Right lobe of liver (tissue), 6 donors: ENCODE results near the gene FER. TPM values are rescaled to one million over a fixed set of nuclear protein-coding genes. Genes with fewer than 3 reads are reported as not detected.

Source experiments
- ATAC-seq, 4 donors: fragments of 200-7000 bp; cut with Tn5 transposase; one replicate each; pipeline ENCODE4 v1.9.1; 2020; ENCODE audit warnings: mild to moderate bottlenecking in 4 of 4, moderate library complexity in 4 of 4
- DNase-seq, 3 donors: peaks; one replicate each; pipeline ENCODE4 v3.0.0-alpha.2; 2020
- H3K27ac ChIP-seq, 3 donors: fragments of 200-600 bp; one replicate each; pipeline ENCODE4 v1.8.0; 2022
- H3K27me3 ChIP-seq, 2 donors: fragments of 200-600 bp; one replicate each; pipeline ENCODE4 v1.8.0; 2022
- H3K36me3 ChIP-seq, 4 donors: fragments of 200-600 bp; sonication (generic) in 1 of 4; one replicate each; pipeline versions ENCODE4 v1.5.1 to v1.8.0; 2017 to 2022; ENCODE audit warnings: control low read depth in 1 of 4
- H3K4me1 ChIP-seq, 4 donors: fragments of 200-600 bp; sonication (generic) in 1 of 4; one replicate each; pipeline versions ENCODE4 v1.5.1 to v1.8.0; 2017 to 2022; ENCODE audit warnings: control low read depth in 1 of 4
- H3K4me3 ChIP-seq, 3 donors: fragments of 200-600 bp; one replicate each; pipeline ENCODE4 v1.8.0; 2022
- H3K9me3 ChIP-seq, 4 donors: fragments of 200-600 bp; sonication (generic) in 1 of 4; one replicate each; pipeline versions ENCODE4 v1.5.1 to v1.8.0; 2017 to 2022; ENCODE audit warnings: control low read depth in 1 of 4
- POLR2A ChIP-seq: fragments of 450-650 bp; IDR thresholded peaks from one replicate; pipeline ENCODE4 v1.6.1; 2017; ENCODE audit warnings: antibody characterized with exemption, mild to moderate bottlenecking
- WGBS: methylation state at CpG from one replicate; pipeline ENCODE4 v1.1.6; 2018; ENCODE audit warnings: low coverage, low lambda C conversion rate; ENCODE audit not compliant: insufficient coverage; ENCODE audit errors: missing lambda C conversion rate; 5-methylcytosine and 5-hydroxymethylcytosine counted together
- intact Hi-C, 2 donors: fragments of 100-400 bp; cut with DNase I; formaldehyde crosslinking; loops; one replicate each; pipeline versions ENCODE4 v1.11.2 to v1.14.1; 2022
- total RNA-seq, 6 experiments: library from RNA; depleted of rRNA in 2 of 6; stranded (reverse); fragments of >200 nt in 2 of 6; fragmentation: NEBNext Ultra II Directional in 3 of 6; extraction: Animal tissue kit (Norgen Biotek cat#: 25700) in 3 of 6; gene quantifications; one replicate each; pipeline versions ENCODE4 v1.1.0 to v1.2.4, GENCODE V29; 2016 to 2023
- TF ChIP-seq, protein P1 (sequence below), 4 donors: fragments of 200-600 bp in 3 of 4; fragments of 450-650 bp in 1 of 4; IDR thresholded peaks; one replicate each; pipeline versions ENCODE4 v1.5.1 to v1.8.0; 2016 to 2022; ENCODE audit warnings: antibody characterized with exemption in 4 of 4, mild to moderate bottlenecking in 2 of 4
- donor health status: DM: no; HTN: yes; CAD: no.
- donor health status: DM: no; HTN: no; CAD: no.
- donor health status: DM: no; HTN: no; CAD: no.
- donor health status: DM: no; HTN: yes; CAD: no.
- donor health status: DM: no; HTN: yes; CAD: no.

The FER gene
- total RNA-seq, 6 experiments from 2014 or later: 2.6 to 10.9 (median 5.0) TPM

DNA sequence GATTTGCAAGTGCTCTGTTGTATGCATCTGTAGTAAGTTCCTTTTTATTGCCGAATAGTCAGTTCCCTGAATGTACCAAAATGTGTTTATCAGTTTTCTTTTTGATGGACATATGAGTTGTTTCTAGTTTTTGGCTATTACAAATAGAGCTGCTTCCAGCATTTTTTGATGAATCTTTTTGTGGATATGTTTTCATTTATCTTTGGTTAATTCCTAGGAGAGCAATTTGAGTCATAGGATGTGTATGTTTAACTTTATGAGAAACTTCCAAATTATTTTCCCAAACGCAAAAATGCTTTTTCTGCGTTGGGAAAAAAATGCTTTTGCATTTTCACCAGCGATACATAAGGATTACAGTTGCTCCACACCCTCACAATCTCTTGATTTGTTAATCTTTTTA lies 287.7 kb downstream of the FER start:
- intact Hi-C loops: no loop called here
- WGBS: 87% methylated on average over 4 of the region's 4 CpGs
- Histone ChIP-seq H3K4me3 (no peak overlapping the region), H3K36me3 (no peaks in the 10 kb centered on the region), H3K4me1 (peaks cover 0 to 2% (median 0%) of the 10 kb centered on the region in 4 donors), H3K27me3 (no peaks in the 10 kb centered on the region), H3K27ac (no peak overlapping the region), H3K9me3 (no peaks in the 10 kb centered on the region)
- TF ChIP-seq POLR2A: no peak
- TF ChIP-seq, protein P1, sequence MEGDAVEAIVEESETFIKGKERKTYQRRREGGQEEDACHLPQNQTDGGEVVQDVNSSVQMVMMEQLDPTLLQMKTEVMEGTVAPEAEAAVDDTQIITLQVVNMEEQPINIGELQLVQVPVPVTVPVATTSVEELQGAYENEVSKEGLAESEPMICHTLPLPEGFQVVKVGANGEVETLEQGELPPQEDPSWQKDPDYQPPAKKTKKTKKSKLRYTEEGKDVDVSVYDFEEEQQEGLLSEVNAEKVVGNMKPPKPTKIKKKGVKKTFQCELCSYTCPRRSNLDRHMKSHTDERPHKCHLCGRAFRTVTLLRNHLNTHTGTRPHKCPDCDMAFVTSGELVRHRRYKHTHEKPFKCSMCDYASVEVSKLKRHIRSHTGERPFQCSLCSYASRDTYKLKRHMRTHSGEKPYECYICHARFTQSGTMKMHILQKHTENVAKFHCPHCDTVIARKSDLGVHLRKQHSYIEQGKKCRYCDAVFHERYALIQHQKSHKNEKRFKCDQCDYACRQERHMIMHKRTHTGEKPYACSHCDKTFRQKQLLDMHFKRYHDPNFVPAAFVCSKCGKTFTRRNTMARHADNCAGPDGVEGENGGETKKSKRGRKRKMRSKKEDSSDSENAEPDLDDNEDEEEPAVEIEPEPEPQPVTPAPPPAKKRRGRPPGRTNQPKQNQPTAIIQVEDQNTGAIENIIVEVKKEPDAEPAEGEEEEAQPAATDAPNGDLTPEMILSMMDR (IDR thresholded peaks at IDR 0.05): no peak
- DNase-seq (no peak), ATAC-seq (no peak)

DNA sequence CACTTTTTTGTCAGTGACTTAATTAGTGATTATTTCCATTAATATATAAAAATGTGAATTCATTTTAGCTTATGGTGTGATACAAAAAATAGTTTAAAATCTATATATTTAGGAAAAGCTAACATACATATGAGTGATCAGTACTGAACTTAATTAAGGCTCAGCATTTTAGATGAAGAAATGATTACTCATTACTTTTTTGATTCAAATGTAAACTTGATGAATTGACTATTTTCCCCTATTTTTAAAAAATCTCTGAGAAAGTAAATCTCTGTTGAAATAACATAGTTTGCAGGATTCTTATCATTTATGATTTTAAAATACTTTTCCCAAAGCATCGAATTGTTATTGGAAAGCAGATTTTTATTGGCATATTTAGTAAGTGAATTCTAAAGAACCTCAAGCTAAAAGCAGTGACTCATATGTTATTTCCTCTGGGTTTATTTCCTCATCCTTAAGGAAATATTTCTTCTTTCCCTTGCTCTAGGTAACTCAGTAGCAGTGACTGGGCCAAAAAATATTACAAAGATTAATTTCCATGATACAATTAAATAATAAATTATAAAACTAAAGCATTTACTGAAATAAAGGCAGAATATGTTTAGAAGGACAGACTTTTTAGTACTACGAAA lies 290.6 kb downstream of the FER start:
- 80% methylated on average over 2 of the region's 2 CpGs for WGBS

DNA sequence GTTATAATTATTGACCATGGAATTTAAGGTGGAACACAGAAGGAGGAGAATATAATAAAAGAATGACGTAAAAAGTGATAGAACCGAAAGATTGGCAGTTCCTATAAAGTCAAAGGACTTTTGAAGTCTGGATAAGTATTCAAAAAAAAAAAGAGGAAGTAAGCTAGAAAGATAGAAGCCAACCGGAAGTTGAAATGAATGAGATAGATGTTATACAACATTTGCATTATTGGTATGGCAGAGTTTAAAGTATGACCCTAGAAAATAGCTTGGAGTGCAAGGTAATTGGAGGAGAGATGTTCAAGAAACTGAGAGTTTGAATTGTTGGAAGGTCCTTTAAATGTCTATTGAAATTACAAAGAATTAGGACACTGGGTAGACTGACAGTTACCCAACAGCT lies 293.6 kb downstream of the FER start:
- no peaks in the 10 kb centered on the region for H3K4me1 ChIP-seq
- intact Hi-C loops: no loop called here
- WGBS: 76% methylated on average over 3 of the region's 3 CpGs
- no peak overlapping the region for H3K4me3 ChIP-seq
- DNase-seq (no peak), ATAC-seq (no peak)
- H3K27me3 ChIP-seq: no peaks in the 10 kb centered on the region
- H3K9me3 ChIP-seq: no peaks in the 10 kb centered on the region
- no peak overlapping the region for H3K27ac ChIP-seq
- TF ChIP-seq, protein P1 (IDR thresholded peaks at IDR 0.05): no peak
- TF ChIP-seq POLR2A: no peak
- no peaks in the 10 kb centered on the region for H3K36me3 ChIP-seq

More for the DNA sequence above, 290.6 kb downstream of the FER start:
- Histone ChIP-seq H3K27ac (no peak overlapping the region), H3K36me3 (no peaks in the 10 kb centered on the region), H3K4me3 (no peak overlapping the region), H3K9me3 (no peaks in the 10 kb centered on the region), H3K4me1 (no peaks in the 10 kb centered on the region), H3K27me3 (no peaks in the 10 kb centered on the region)
- DNase-seq (no peak), ATAC-seq (no peak)
- intact Hi-C loops: no loop called here
- TF ChIP-seq, protein P1 (IDR thresholded peaks at IDR 0.05): no peak
- no peak for TF ChIP-seq POLR2A

DNA sequence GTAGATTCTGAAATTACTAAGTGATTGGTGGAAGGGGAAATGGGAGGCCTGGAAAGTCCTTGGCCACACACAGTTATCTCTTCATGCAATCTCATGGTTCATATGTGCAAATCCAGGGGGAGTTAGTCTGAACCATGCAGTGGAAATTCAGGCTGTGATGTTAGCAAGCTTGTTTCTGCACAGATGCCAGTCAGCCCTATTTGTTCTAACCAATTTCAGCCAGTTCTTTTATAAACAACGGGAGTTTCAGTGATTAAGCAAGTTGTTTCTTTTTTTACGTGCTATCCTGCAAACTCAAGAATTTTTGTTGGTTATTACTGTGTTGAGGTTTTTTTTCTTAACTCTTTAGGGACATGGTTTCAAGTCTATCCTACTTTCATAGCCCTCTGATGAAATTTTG lies 298.0 kb downstream of the FER start:
- H3K27ac ChIP-seq: no peak overlapping the region
- no peak overlapping the region for H3K4me3 ChIP-seq
- no peaks in the 10 kb centered on the region for H3K4me1 ChIP-seq
- no peak for ATAC-seq
- H3K27me3 ChIP-seq: no peaks in the 10 kb centered on the region
- 39% methylated on average over 2 of the region's 2 CpGs for WGBS
- no peak for DNase-seq
- intact Hi-C loops: no loop called here
- no peaks in the 10 kb centered on the region for H3K36me3 ChIP-seq
- H3K9me3 ChIP-seq: no peaks in the 10 kb centered on the region
- TF ChIP-seq, protein P1 (IDR thresholded peaks at IDR 0.05): no peak
- no peak for TF ChIP-seq POLR2A
